Kidney (tissue), 14 donors: ENCODE measurements around the gene ZNF212. TPM values are rescaled to one million over a fixed set of nuclear protein-coding genes. Genes with fewer than 3 reads are reported as not detected.

Experiments
- DNase-seq, 5 donors: peaks; one replicate each; pipeline ENCODE4 v3.0.0-alpha.2; 2013 to 2020
- FAIRE-seq: peaks from 2 replicates; lab custom pipeline; 2012; peaks lifted over from hg19 to GRCh38; lab: Jason Lieb, UNC
- H3K27ac ChIP-seq, 2 donors: one replicate each; pipeline ENCODE4 v1.7.0; 2013; ENCODE audit warnings: low read depth in 2 of 2, low read length in 2 of 2, inconsistent platforms in 1 of 2
- H3K27me3 ChIP-seq: one replicate; pipeline ENCODE4 v1.7.1; 2013; ENCODE audit warnings: low read length, inconsistent platforms; ENCODE audit not compliant: control insufficient read depth, insufficient read depth
- H3K36me3 ChIP-seq, 3 donors: one replicate each; pipeline versions ENCODE4 v1.7.0 to v1.7.1; 2013; ENCODE audit warnings: low read length in 3 of 3, control low read depth in 1 of 3, inconsistent platforms in 1 of 3; ENCODE audit not compliant: insufficient read depth in 3 of 3, control insufficient read depth in 2 of 3
- H3K4me1 ChIP-seq, 3 donors: one replicate each; pipeline versions ENCODE4 v1.7.0 to v1.7.1; 2013; ENCODE audit warnings: low read length in 3 of 3, inconsistent platforms in 1 of 3, low read depth in 1 of 3; ENCODE audit not compliant: control insufficient read depth in 2 of 3, insufficient read depth in 2 of 3
- H3K4me3 ChIP-seq, 3 donors: one replicate each; pipeline versions ENCODE4 v1.7.0 to v1.8.1; 2013; ENCODE audit warnings: low read length in 3 of 3, control low read depth in 1 of 3, inconsistent platforms in 1 of 3
- H3K9ac ChIP-seq, 3 donors: one replicate each; pipeline versions ENCODE4 v1.7.0 to v1.7.1; 2013; ENCODE audit warnings: low read length in 3 of 3, control low read depth in 1 of 3, inconsistent platforms in 1 of 3
- H3K9me3 ChIP-seq, 3 donors: one replicate each; pipeline versions ENCODE4 v1.7.0 to v1.7.1; 2013; ENCODE audit warnings: low read length in 3 of 3, control low read depth in 1 of 3, inconsistent platforms in 1 of 3; ENCODE audit not compliant: control insufficient read depth in 2 of 3, insufficient read depth in 1 of 3
- intact Hi-C: fragments of 100-400 bp; cut with DNase I; formaldehyde crosslinking; loops from one replicate; pipeline ENCODE4 v1.11.1; 2022
- polyA plus RNA-seq: library from polyadenylated mRNA; stranded (reverse); fragments of 350-450 nt; fragmentation: Illumina TruSeq; extraction: RNeasy Lipid Tissue Mini Kit (QIAGEN cat#74804); gene quantifications from one replicate; pipeline ENCODE4 v1.2.3, GENCODE V29; 2014; ENCODE audit warnings: low read depth, low replicate concordance; ENCODE audit not compliant: insufficient read depth
- total RNA-seq: library from RNA; stranded (reverse); fragmentation: NEBNext Ultra II Directional; extraction: Animal tissue kit (Norgen Biotek cat#: 25700); gene quantifications from one replicate; pipeline ENCODE4 v1.2.1, GENCODE V29; 2021
- TF ChIP-seq, protein P1 (sequence below): IDR thresholded peaks from 3 replicates; pipeline ENCODE4 v1.5.1; 2012; ENCODE audit warnings: mild to moderate bottlenecking, moderate library complexity, borderline replicate concordance; ENCODE audit not compliant: insufficient read depth; ENCODE audit errors: extremely low read depth
- donor health status: control.
- donor health status: control.
- donor health status: control.
- donor health status: control.
- donor health status: control.
- donor health status: DM: yes; HTN: yes; CAD: no.
- donor health status: Normal renal cell carcinoma (clear cell type).

ZNF212 gene
- total and polyA plus RNA-seq, 2 donors from 2014 or later = 7.9 to 13.4 TPM

DNA sequence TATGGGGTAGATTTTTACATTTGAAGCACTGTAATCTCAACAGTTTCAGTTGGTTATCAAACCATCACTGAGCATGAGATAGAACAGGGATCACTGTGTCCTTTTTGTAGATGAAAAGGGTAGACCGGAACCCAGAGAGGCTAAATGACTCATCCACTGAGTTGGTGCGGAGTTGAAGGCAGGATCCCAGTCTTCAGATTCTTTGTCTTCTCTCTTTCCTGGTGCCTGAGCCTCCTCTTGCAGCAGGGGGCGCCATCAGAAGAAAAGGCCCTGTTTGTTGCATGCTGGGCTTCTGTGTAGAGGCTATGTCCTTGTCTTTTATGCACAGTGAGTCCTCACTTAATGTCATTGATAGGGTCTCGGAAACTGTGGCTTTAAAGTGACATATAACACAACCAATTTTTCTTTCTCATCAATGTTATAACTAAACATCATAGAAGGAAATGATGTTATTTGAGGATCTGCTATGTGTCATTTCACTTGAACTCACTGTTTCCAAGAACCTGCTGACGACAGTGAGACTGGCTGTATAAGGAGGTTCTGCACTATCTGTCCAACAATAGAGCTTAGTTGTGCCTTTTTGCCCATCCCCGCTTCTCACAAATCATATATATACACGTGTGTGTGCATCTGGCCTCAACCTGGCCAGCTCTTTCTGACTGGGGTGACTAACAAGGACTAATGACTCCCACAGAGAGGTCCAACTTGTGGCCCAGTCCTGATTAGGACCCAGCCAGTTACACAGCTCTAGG is 29.8 kb upstream of the ZNF212 start:
- Histone ChIP-seq H3K4me1 (no peaks in the 10 kb centered on the region), H3K9me3 (no peaks in the 10 kb centered on the region), H3K4me3 (no peak overlapping the region), H3K27me3 (no peaks in the 10 kb centered on the region), H3K9ac (no peak overlapping the region), H3K27ac (no peak overlapping the region), H3K36me3 (peaks cover 13 to 66% (median 56%) of the 10 kb centered on the region in 3 donors)
- DNase-seq = peak in 3 of 5 donors; percentile 19 to 30 (median 25)
- FAIRE-seq = no peak
- TF ChIP-seq, protein P1, sequence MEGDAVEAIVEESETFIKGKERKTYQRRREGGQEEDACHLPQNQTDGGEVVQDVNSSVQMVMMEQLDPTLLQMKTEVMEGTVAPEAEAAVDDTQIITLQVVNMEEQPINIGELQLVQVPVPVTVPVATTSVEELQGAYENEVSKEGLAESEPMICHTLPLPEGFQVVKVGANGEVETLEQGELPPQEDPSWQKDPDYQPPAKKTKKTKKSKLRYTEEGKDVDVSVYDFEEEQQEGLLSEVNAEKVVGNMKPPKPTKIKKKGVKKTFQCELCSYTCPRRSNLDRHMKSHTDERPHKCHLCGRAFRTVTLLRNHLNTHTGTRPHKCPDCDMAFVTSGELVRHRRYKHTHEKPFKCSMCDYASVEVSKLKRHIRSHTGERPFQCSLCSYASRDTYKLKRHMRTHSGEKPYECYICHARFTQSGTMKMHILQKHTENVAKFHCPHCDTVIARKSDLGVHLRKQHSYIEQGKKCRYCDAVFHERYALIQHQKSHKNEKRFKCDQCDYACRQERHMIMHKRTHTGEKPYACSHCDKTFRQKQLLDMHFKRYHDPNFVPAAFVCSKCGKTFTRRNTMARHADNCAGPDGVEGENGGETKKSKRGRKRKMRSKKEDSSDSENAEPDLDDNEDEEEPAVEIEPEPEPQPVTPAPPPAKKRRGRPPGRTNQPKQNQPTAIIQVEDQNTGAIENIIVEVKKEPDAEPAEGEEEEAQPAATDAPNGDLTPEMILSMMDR = peak; percentile 21
- intact Hi-C loops = no loop called here

DNA sequence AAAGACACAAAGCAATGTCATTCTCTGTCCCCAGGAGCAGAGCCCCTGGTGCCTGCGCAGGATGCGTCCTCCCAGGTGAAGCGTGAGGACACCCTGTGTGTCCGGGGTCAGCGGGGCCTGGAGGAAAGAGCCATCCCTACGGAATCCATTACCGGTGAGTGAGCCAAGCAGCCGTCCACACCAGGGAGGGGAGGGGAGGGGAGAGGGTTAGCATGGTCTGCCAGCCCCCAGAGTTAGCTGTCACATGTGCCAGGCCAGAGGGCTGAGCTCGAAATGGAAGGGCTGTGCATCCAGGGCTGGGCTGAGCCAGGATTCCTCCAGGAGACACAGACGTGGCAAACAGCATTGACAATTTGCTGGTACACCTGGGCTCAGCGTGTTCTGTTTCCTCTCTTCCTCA is 28.9 kb upstream of the ZNF212 start:
- DNase-seq (peak in 1 of 5 donors; percentile 31), FAIRE-seq (no peak)
- Histone ChIP-seq H3K27ac (no peak overlapping the region), H3K9me3 (no peaks in the 10 kb centered on the region), H3K4me3 (no peak overlapping the region), H3K27me3 (no peaks in the 10 kb centered on the region), H3K36me3 (peaks cover 16 to 72% (median 59%) of the 10 kb centered on the region in 3 donors), H3K9ac (no peak overlapping the region), H3K4me1 (no peaks in the 10 kb centered on the region)
- intact Hi-C loops = no loop called here
- TF ChIP-seq, protein P1 = no peak

DNA sequence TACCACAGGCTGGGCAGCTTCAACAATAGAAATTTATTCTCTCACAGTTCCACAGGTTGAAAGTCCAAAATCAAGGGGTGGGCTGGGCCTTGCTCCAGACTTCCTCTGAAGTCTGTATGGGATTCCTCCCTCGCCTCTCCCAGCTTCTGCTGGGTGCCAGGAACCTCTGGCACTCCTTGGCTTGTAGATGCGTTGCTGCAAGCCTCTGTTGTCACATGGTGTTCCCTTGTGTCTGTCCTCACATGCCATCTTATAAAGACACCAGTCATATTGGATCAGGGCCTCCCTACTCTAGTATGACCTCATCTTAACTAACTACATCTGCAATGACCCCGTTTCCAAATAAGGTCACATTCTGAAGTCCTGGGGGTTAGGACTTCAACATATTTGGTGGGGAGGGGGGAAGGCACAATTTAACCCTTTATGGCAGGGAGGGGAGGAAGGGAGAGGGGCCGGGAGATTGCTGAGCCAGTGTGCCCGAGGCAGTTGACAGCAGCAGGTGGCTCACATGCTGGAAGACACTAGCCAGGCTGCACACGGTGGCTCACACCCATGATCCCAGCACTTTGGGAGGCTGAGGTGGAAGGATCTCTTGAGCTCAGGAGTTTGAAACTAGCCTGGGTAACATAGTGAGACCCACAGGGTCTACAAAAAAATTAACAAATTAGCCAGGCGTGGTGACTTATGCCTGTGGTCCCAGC is 25.3 kb upstream of the ZNF212 start:
- H3K4me1 ChIP-seq = no peaks in the 10 kb centered on the region
- TF ChIP-seq, protein P1 = no peak
- intact Hi-C loops = no loop called here
- H3K4me3 ChIP-seq = no peak overlapping the region
- H3K27ac ChIP-seq = no peak overlapping the region
- H3K36me3 ChIP-seq = peaks cover 13 to 70% (median 47%) of the 10 kb centered on the region in 3 donors
- H3K27me3 ChIP-seq = no peaks in the 10 kb centered on the region
- no peak for FAIRE-seq
- no peaks in the 10 kb centered on the region for H3K9me3 ChIP-seq
- DNase-seq = no peak
- H3K9ac ChIP-seq = no peak overlapping the region
